ENCODE measurements around the gene KCNMA1.

DNA sequence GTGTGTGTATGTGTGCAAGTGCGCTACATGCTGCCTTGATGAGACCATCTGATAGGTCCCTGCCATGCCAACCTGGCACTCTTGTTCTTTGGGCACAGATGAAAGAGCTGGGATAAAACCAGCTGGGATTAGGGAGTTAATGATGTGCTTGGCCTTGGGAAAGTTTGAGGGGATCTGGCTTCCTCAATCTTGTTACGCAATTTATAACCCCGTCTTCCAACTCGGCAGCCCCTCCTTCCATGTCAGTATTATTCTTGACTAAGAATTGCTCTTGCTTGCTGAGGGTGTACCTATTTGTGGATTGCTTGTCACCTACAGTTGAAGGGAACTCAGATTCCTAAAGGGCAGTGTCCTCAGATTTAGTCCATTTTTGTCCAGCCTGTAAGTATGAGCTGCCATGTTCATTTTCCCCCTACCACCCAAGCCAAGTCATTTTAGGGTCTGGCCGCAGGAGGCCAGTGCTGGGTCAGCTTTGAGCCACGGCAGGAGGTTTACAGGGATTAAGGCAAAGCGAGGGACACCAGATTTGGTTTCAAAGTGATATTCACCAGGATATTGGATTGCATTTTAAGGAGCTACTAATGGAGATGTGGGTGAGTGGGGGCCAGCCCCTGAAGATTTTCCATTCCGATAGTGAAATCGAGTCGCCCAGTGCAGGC, 34.1 kb upstream of the KCNMA1 start:
- TF ChIP-seq YY1 (IDR thresholded peaks at IDR 0.05; ENCODE audit: insufficient read depth, insufficient read length) (no peak), ZNF274 (IDR thresholded peaks at IDR 0.05; ENCODE audit: low read depth, low read length) (no peak)

Measured in NT2/D1 (cell line).